SK-N-SH (cell line): ENCODE measurements around the gene H2BK1. TPM values are rescaled to one million over a fixed set of nuclear protein-coding genes. Genes with fewer than 3 reads are reported as not detected.

Experiments used
- CTCF ChIA-PET: fragments of 300-600, 350-600 bp; formaldehyde crosslinking; extraction: SDS; loops from one replicate; lab custom pipeline; 2021; lab: Yijun Ruan, JAX
- POLR2A ChIA-PET: fragments of 350-600 bp; sonication (Branson Sonifier 250); formaldehyde crosslinking; extraction: SDS; loops from one replicate; lab custom pipeline; 2020; ENCODE audit warnings: antibody characterized with exemption, inconsistent platforms; lab: Yijun Ruan, JAX
- DNase-seq: peaks from one replicate; pipeline ENCODE4 v3.0.0; 2012
- H2AFZ ChIP-seq: fragments of 200-600 bp; sonication (generic); 2 replicates; pipeline ENCODE4 v1.8.1; 2016; ENCODE audit warnings: antibody characterized with exemption, mild to moderate bottlenecking, low read depth
- H3F3A ChIP-seq: fragments of 200-600 bp; sonication (generic); replicated peaks from 2 replicates; pipeline ENCODE3; 2016; ENCODE audit warnings: antibody characterized with exemption, mild to moderate bottlenecking; ENCODE audit not compliant: insufficient read depth
- H3K27ac ChIP-seq, 2 experiments: fragments of 200-500 bp in 1 of 2; fragments of 200-600 bp in 1 of 2; sonication (Bioruptor generic) in 1 of 2; sonication (generic), shearing (Covaris generic) in 1 of 2; 2 replicates each; pipeline versions ENCODE4 v1.5.1 to v1.6.1; 2014 to 2016; ENCODE audit warnings: low read depth in 2 of 2, inconsistent platforms in 1 of 2, low read length in 1 of 2, mild to moderate bottlenecking in 1 of 2, mixed read lengths in 1 of 2
- H3K27me3 ChIP-seq: fragments of 200-600 bp; sonication (generic), shearing (Covaris generic); 2 replicates; pipeline ENCODE4 v1.6.1; 2016; ENCODE audit warnings: mixed run types; ENCODE audit not compliant: insufficient read depth
- H3K36me3 ChIP-seq, 2 experiments: fragments of 200-500 bp in 1 of 2; fragments of 200-600 bp in 1 of 2; sonication (Bioruptor generic) in 1 of 2; sonication (generic) in 1 of 2; replicated peaks in 1 of 2; 2 replicates each; pipeline versions ENCODE3 to v1.5.1; 2014 to 2016; ENCODE audit warnings: low read length in 1 of 2, mild to moderate bottlenecking in 1 of 2; ENCODE audit not compliant: insufficient read depth in 2 of 2, control insufficient read depth in 1 of 2
- H3K4me1 ChIP-seq, 2 experiments: fragments of 200-500 bp in 1 of 2; fragments of 200-600 bp in 1 of 2; sonication (Bioruptor generic) in 1 of 2; sonication (generic), shearing (Covaris generic) in 1 of 2; 2 replicates each; pipeline versions ENCODE4 v1.5.1 to v1.6.1; 2014 to 2016; ENCODE audit warnings: low read depth in 1 of 2, low read length in 1 of 2, mixed run types in 1 of 2; ENCODE audit not compliant: insufficient read depth in 2 of 2, control insufficient read depth in 1 of 2
- H3K4me2 ChIP-seq: fragments of 200-600 bp; sonication (generic), shearing (Covaris generic); 2 replicates; pipeline ENCODE4 v1.6.1; 2017; ENCODE audit warnings: mixed run types
- H3K4me3 ChIP-seq, 2 experiments: fragments of 200-500 bp in 1 of 2; fragments of 200-600 bp in 1 of 2; sonication (Bioruptor generic) in 1 of 2; sonication (generic), shearing (Covaris generic) in 1 of 2; 2 replicates each; pipeline versions ENCODE4 v1.5.1 to v1.8.1; 2014 to 2016; ENCODE audit warnings: low read depth in 2 of 2, inconsistent platforms in 1 of 2, low read length in 1 of 2, mild to moderate bottlenecking in 1 of 2, mixed read lengths in 1 of 2, moderate library complexity in 1 of 2
- H3K79me2 ChIP-seq: fragments of 200-600 bp; sonication (generic); 2 replicates; pipeline ENCODE4 v1.8.1; 2017; ENCODE audit warnings: mild to moderate bottlenecking; ENCODE audit not compliant: insufficient read depth
- H3K9ac ChIP-seq: fragments of 200-600 bp; sonication (generic); 2 replicates; pipeline ENCODE4 v1.6.1; 2017; ENCODE audit warnings: mixed run types
- H3K9me2 ChIP-seq: fragments of 200-600 bp; sonication (generic); 2 replicates; pipeline ENCODE4 v1.6.1; 2017; ENCODE audit warnings: mixed run types
- H3K9me3 ChIP-seq: fragments of 200-600 bp; sonication (generic); 2 replicates; pipeline ENCODE4 v1.6.1; 2017; ENCODE audit warnings: mixed run types, mild to moderate bottlenecking, moderate library complexity
- H4K20me1 ChIP-seq: fragments of 200-600 bp; sonication (generic); 2 replicates; pipeline ENCODE4 v1.6.1; 2017; ENCODE audit warnings: mild to moderate bottlenecking, mixed run types; ENCODE audit not compliant: insufficient read depth
- ELF1 ChIP-seq: IDR thresholded peaks from 2 replicates; pipeline ENCODE4 v1.4.0; 2012
- EP300 ChIP-seq, 2 experiments: IDR thresholded peaks; 2 replicates each; pipeline versions ENCODE4 v1.4.0 to v1.6.1; 2012; ENCODE audit warnings: borderline replicate concordance in 1 of 2, low read depth in 1 of 2, low read length in 1 of 2
- EZH2phosphoT487 ChIP-seq: fragments of 200-600 bp; sonication (generic); IDR thresholded peaks from 2 replicates; pipeline ENCODE4 v1.6.1; 2017; ENCODE audit warnings: low read depth, mixed run types, mild to moderate bottlenecking, antibody characterized with exemption, moderate library complexity, borderline replicate concordance
- FOSL2 ChIP-seq: IDR thresholded peaks from 2 replicates; pipeline ENCODE4 v1.4.0; 2012; ENCODE audit warnings: low read depth, mild to moderate bottlenecking, moderate library complexity, borderline replicate concordance
- FOXJ3 ChIP-seq: sonication (generic); formaldehyde crosslinking; IDR thresholded peaks from 2 replicates; pipeline ENCODE4 v1.5.1; 2020; ENCODE audit warnings: mild to moderate bottlenecking, missing genetic modification reagents
- FOXM1 ChIP-seq: IDR thresholded peaks from 2 replicates; pipeline ENCODE4 v1.4.0; 2012; ENCODE audit warnings: low read depth, mild to moderate bottlenecking
- GABPA ChIP-seq: IDR thresholded peaks from 2 replicates; pipeline ENCODE4 v1.4.0; 2012; ENCODE audit warnings: low read depth, mild to moderate bottlenecking
- JUND ChIP-seq: IDR thresholded peaks from 2 replicates; pipeline ENCODE4 v1.4.0; 2012
- MXI1 ChIP-seq: IDR thresholded peaks from 2 replicates; pipeline ENCODE4 v1.6.1; 2012; ENCODE audit warnings: mild to moderate bottlenecking, low read depth, low read length, improper control_type of control experiment
- NFIC ChIP-seq: IDR thresholded peaks from 2 replicates; pipeline ENCODE4 v1.4.0; 2012; ENCODE audit warnings: borderline replicate concordance
- POLR2AphosphoS5 ChIP-seq: IDR thresholded peaks from 2 replicates; pipeline ENCODE4 v1.6.1; 2012; ENCODE audit warnings: low read depth, low read length
- SMC3 ChIP-seq: IDR thresholded peaks from 2 replicates; pipeline ENCODE4 v1.6.1; 2012; ENCODE audit warnings: low read depth, low read length, improper control_type of control experiment
- TAF1 ChIP-seq: IDR thresholded peaks from 2 replicates; pipeline ENCODE4 v1.6.1; 2012; ENCODE audit warnings: low read depth, mild to moderate bottlenecking, low read length, moderate library complexity, borderline replicate concordance
- TEAD4 ChIP-seq: IDR thresholded peaks from 2 replicates; pipeline ENCODE4 v1.4.0; 2012; ENCODE audit warnings: mild to moderate bottlenecking, borderline replicate concordance; ENCODE audit not compliant: insufficient read depth
- WGBS: methylation state at CpG from one replicate; pipeline ENCODE4 v1.1.6; 2017; ENCODE audit warnings: low lambda C conversion rate; 5-methylcytosine and 5-hydroxymethylcytosine counted together
- polyA plus RNA-seq, 3 experiments: library from polyadenylated mRNA; depleted of rRNA; stranded (reverse); fragments of >200 nt; gene quantifications; 2 replicates each; pipeline ENCODE4 v1.2.3, GENCODE V29; 2012
- TF ChIP-seq, protein P1 (sequence below): fragments of 200-600 bp; sonication (generic); IDR thresholded peaks from 2 replicates; pipeline ENCODE4 v1.6.1; 2017; ENCODE audit warnings: antibody characterized with exemption, mild to moderate bottlenecking, moderate library complexity
- TF ChIP-seq, protein P2 (sequence below): fragments of 150-350 bp; IDR thresholded peaks from 2 replicates; pipeline ENCODE4 v1.6.1; 2017; ENCODE audit warnings: antibody characterized with exemption, low read length, low read depth, borderline replicate concordance

The H2BK1 gene
- polyA plus RNA-seq, 1 of the 3 experiments (the other 2 are of a cell fraction): not detected

DNA sequence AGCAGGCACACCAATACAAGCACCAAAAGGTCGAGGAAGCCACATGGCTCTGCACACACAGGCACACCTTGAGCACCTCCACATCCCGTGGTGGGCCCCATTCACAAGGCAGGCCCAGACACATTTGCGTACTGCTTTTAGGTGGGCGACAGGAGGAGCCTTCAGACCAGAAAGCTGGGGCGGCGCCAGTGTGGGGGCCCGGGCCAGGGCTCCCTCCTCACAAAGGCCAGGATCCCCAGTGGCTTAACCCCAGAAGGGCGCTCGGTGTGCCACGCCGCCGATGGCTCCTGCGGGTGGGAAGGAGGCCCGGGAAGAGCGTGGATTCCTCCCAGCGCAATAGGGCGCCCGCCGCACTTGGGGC lies 41.0 kb upstream of the H2BK1 start:
- Histone ChIP-seq H3K4me1 (peaks cover 36 to 48% of the 10 kb centered on the region in 2 experiments; a peak in 3 of 4 replicates), H3K27ac (peak overlapping the region; percentile 64 to 81), H3K4me2 (peak overlapping the region; percentile 90), H3K27me3 (no peaks in the 10 kb centered on the region), H3K9ac (peak overlapping the region; percentile 69), H3K79me2 (peaks cover 12% of the 10 kb centered on the region; the same call in 1 of the 2 replicates), H3F3A (peaks cover 18% of the 10 kb centered on the region), H3K36me3 (no peaks in the 10 kb centered on the region), H4K20me1 (no peaks in the 10 kb centered on the region), H3K4me3 (peak overlapping the region; percentile 56 to 87), H2AFZ (peak overlapping the region; percentile 91), H3K9me3 (no peaks in the 10 kb centered on the region), H3K9me2 (no peaks in the 10 kb centered on the region)
- TF ChIP-seq POLR2AphosphoS5 (no peak), TEAD4 (no peak), EZH2phosphoT487 (no peak), TAF1 (no peak), FOXJ3 (CRISPR knock-in tag) (no peak), GABPA (no peak), ELF1 (no peak)
- TF ChIP-seq, protein P1, sequence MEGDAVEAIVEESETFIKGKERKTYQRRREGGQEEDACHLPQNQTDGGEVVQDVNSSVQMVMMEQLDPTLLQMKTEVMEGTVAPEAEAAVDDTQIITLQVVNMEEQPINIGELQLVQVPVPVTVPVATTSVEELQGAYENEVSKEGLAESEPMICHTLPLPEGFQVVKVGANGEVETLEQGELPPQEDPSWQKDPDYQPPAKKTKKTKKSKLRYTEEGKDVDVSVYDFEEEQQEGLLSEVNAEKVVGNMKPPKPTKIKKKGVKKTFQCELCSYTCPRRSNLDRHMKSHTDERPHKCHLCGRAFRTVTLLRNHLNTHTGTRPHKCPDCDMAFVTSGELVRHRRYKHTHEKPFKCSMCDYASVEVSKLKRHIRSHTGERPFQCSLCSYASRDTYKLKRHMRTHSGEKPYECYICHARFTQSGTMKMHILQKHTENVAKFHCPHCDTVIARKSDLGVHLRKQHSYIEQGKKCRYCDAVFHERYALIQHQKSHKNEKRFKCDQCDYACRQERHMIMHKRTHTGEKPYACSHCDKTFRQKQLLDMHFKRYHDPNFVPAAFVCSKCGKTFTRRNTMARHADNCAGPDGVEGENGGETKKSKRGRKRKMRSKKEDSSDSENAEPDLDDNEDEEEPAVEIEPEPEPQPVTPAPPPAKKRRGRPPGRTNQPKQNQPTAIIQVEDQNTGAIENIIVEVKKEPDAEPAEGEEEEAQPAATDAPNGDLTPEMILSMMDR: 0 out of 2 replicates have a peak, but pooled peaks have one; percentile 11
- DNase-seq: no peak
- WGBS: 31% methylated on average over 7 of the region's 19 CpGs
- ChIA-PET CTCF (interaction anchor here (0.8 to 3.0 kb wide), 12 partner anchors 8 to 627 kb away, joined by 3 to 22 read pairs (median 6); no protein-coding TSS in a partner anchor), POLR2A (interaction anchor here (1.0 to 2.0 kb wide), 7 partner anchors 8 to 31 kb away, joined by 3 to 8 read pairs (median 4); partner anchors contain the start of genes ABCF2 and CHPF2)

DNA sequence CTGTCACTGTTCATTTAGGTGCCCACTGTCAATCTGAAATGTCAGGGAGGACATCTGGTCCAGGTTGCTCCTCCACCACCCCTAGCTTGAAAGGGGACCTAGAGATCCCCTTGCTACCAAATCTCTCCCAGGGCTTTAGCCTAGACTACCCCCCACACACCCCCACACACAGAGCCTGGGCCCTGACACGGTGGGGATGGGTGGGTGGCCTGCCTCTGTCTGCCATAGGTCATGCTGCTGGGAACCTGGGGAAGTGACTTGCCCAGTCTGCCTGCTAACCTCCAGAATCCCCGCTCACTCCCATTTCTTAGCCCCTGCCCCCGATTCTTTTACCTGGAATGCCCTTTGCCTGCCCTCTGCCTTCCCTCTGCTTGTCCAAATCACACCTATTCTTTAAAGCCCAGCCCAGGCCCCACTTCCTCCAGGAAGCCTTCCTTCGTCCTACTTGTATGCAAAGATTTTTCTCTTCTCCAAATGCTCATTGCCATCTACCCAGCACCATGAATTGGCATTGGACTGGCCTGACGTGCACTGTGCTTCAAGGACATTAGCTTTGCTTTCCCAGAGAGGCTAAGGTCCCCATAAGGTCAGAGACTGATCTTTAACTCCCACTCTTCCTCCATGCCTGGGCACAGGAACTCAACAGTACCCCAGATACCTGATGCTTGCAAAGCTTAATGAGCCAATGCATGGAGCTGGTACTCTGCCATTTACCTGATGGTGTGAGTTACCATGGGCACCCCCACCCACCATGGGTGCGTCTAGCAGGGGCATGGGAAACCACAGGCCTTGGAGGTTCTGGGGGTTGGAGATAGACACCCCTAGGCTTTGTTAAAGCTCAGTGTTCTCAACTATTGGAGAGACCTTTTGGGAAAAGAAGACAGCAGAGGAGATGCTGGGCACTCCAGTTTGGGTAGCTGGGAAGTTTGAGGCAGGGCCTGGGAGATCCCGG lies 40.2 kb upstream of the H2BK1 start:
- CTCF ChIA-PET: interaction anchor here (0.8 to 3.0 kb wide), 8 partner anchors 8 to 232 kb away, joined by 3 to 9 read pairs (median 5); no protein-coding TSS in a partner anchor

More for the DNA sequence above, 40.2 kb upstream of the H2BK1 start:
- WGBS: 95% methylated on average over 7 of the region's 7 CpGs
- Histone ChIP-seq H3K27ac (peak overlapping the region in 1 of 2 experiments; percentile 64; a peak in 1 of 4 replicates), H2AFZ (no peak overlapping the region), H3K4me1 (peaks cover 44 to 52% of the 10 kb centered on the region in 2 experiments; a peak in 3 of 4 replicates), H3K4me2 (peak overlapping the region; percentile 90), H4K20me1 (no peaks in the 10 kb centered on the region), H3K36me3 (no peaks in the 10 kb centered on the region), H3K9ac (no peak overlapping the region), H3K27me3 (no peaks in the 10 kb centered on the region)
- DNase-seq: no peak
- TF ChIP-seq NFIC (no peak), EP300 (IDR thresholded peaks at IDR 0.05; ENCODE audit: borderline replicate concordance in 1 of 2, low read depth in 1 of 2, low read length in 1 of 2) (no peak), FOSL2 (no peak), FOXM1 (no peak), TAF1 (no peak), JUND (no peak), GABPA (no peak), POLR2AphosphoS5 (no peak), SMC3 (no peak), FOXJ3 (CRISPR knock-in tag) (no peak), MXI1 (no peak), EZH2phosphoT487 (no peak)
- TF ChIP-seq, protein P2, sequence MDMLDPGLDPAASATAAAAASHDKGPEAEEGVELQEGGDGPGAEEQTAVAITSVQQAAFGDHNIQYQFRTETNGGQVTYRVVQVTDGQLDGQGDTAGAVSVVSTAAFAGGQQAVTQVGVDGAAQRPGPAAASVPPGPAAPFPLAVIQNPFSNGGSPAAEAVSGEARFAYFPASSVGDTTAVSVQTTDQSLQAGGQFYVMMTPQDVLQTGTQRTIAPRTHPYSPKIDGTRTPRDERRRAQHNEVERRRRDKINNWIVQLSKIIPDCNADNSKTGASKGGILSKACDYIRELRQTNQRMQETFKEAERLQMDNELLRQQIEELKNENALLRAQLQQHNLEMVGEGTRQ: no peak
- TF ChIP-seq, all 33 proteins: peak for 0
- Histone ChIP-seq H3K9me2 (no peaks in the 10 kb centered on the region), H3F3A (peaks cover 18% of the 10 kb centered on the region), H3K4me3 (no peak overlapping the region; a peak in 1 of 4 replicates), H3K79me2 (peaks cover 12% of the 10 kb centered on the region; the same call in 1 of the 2 replicates), H3K9me3 (no peaks in the 10 kb centered on the region)
- POLR2A ChIA-PET: interaction anchor here (1.0 to 1.1 kb wide), 2 partner anchors 18 to 23 kb away, joined by 3 to 4 read pairs; partner anchors contain the start of genes ABCF2 and CHPF2
